Small intestine (tissue), 7 donors: ENCODE results near the gene CDK19. TPM values are rescaled to one million over a fixed set of nuclear protein-coding genes. Genes with fewer than 3 reads are reported as not detected.
"Not testable (repeated sequence)": the region's sequence is repeated elsewhere in the genome, so short reads cannot be mapped to it uniquely, and the experiment has no call there.

Experiments
- DNase-seq, 2 donors: peaks; one replicate each; pipeline versions ENCODE4 v3.0.0 to v3.0.0-alpha.2; 2013
- FAIRE-seq: peaks from 2 replicates; lab custom pipeline; 2012; peaks lifted over from hg19 to GRCh38; lab: Jason Lieb, UNC
- H3K27ac ChIP-seq, 3 donors: one replicate each; pipeline ENCODE4 v1.5.1; 2013; ENCODE audit warnings: low read length in 2 of 3, mild to moderate bottlenecking in 2 of 3, control low read depth in 1 of 3, inconsistent platforms in 1 of 3, low read depth in 1 of 3, moderate library complexity in 1 of 3
- H3K27me3 ChIP-seq, 3 donors: one replicate each; pipeline ENCODE4 v1.6.1; 2013; ENCODE audit warnings: low read length in 3 of 3, inconsistent platforms in 1 of 3; ENCODE audit not compliant: control insufficient read depth in 3 of 3, insufficient read depth in 3 of 3
- H3K36me3 ChIP-seq, 3 donors: one replicate each; pipeline ENCODE4 v1.6.1; 2013; ENCODE audit warnings: low read length in 3 of 3, inconsistent platforms in 1 of 3, low read depth in 1 of 3, mild to moderate bottlenecking in 1 of 3, moderate library complexity in 1 of 3; ENCODE audit not compliant: control insufficient read depth in 3 of 3, insufficient read depth in 2 of 3
- H3K4me1 ChIP-seq, 3 donors: one replicate each; pipeline ENCODE4 v1.6.1; 2013; ENCODE audit warnings: low read length in 2 of 3, inconsistent platforms in 1 of 3, low read depth in 1 of 3, mild to moderate bottlenecking in 1 of 3, moderate library complexity in 1 of 3; ENCODE audit not compliant: control insufficient read depth in 3 of 3, insufficient read depth in 2 of 3
- H3K4me3 ChIP-seq, 3 donors: one replicate each; pipeline ENCODE4 v1.5.1; 2013; ENCODE audit warnings: low read length in 3 of 3, control low read depth in 1 of 3, inconsistent platforms in 1 of 3, low read depth in 1 of 3, mild to moderate bottlenecking in 1 of 3, moderate library complexity in 1 of 3
- H3K9me3 ChIP-seq, 2 donors: one replicate each; pipeline ENCODE4 v1.6.1; 2013; ENCODE audit warnings: low read depth in 1 of 2, low read length in 1 of 2; ENCODE audit not compliant: control insufficient read depth in 2 of 2, insufficient read depth in 1 of 2
- WGBS, 3 donors: extraction: QIAGEN DNeasy Blood & Tissue Kit; methylation state at CpG; one replicate each; pipeline ENCODE4 v1.1.7; 2013; 5-methylcytosine and 5-hydroxymethylcytosine counted together
- polyA plus RNA-seq, 4 donors: library from polyadenylated mRNA; stranded (reverse) in 3 of 4; unstranded in 1 of 4; fragments of 200-250 nt in 3 of 4; fragments of 120-200 nt in 1 of 4; gene quantifications; one replicate each; pipeline versions ENCODE4 v1.2.1 to v1.2.3, GENCODE V29; 2013
- donor health status: healthy with polysubstance abuse.
- donor health status: control.
- donor health status: control.
- donor health status: Bipolar disorder and iron deficiency.
- donor health status: healthy.

The CDK19 gene
- polyA plus RNA-seq, 4 donors = 4.3 to 17.4 (median 7.4) TPM

- Histone ChIP-seq H3K36me3 (peaks cover 0 to 29% (median 6%) of the 10 kb centered on the region in 3 donors), H3K27ac (no peak overlapping the region), H3K27me3 (no peaks in the 10 kb centered on the region), H3K4me1 (peaks cover 0 to under 1% (median 0%) of the 10 kb centered on the region in 3 donors), H3K4me3 (no peak overlapping the region), H3K9me3 (no peaks in the 10 kb centered on the region)
- no peak for DNase-seq
- FAIRE-seq = no peak
- WGBS, 3 donors = 86 to 95% (median 87%) methylated on average over 1 of the region's 1 CpG
Measured at GRCh38 chr6:110614106-110614505, 201.2 kb downstream of the CDK19 start.

DNA sequence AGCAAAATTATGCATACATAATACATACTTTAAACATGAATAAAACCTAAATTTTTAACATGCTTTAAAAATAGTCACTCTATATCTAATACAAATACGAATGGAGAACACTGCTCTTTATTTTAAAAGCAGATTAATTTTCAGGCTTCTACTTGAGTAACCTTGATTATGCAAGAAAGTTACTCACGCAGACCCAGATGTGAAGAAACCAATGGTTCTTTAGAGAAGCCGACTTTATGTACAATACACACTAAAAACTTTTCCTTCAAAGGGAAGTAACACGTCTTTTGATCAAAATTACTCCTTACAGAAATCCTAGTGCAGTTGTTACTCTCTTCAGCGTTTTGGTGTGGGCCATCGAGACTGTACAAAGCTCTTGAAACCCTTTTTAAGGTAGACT lies 201.9 kb downstream of the CDK19 start:
- Histone ChIP-seq H3K36me3 (peaks cover 0 to 28% (median 6%) of the 10 kb centered on the region in 3 donors), H3K4me3 (no peak overlapping the region), H3K9me3 (no peaks in the 10 kb centered on the region), H3K27me3 (no peaks in the 10 kb centered on the region), H3K27ac (no peak overlapping the region), H3K4me1 (no peaks in the 10 kb centered on the region)
- DNase-seq (no peak), FAIRE-seq (no peak)
- WGBS, 3 donors = 94 to 97% (median 95%) methylated on average over 6 of the region's 6 CpGs

DNA sequence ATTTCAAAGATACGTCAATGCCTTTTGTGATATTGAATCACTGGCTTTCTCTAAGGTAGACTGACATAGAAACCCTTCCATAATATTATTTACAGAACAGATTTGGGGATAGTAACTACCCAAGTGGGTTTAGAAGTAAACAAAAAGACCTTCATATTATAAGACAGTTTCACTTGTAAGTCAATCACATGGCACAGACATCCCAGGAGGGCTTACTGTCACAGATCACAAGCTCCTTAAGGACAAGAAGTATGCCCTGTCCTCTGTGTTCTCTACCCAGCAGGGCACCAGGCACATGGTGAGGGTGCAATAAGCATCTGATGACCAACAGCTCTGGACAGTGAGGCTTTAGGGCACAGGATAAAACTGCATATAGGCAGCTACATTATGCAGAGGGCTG lies 203.0 kb downstream of the CDK19 start:
- 89 to 93% (median 93%) methylated on average over 1 of the region's 1 CpG for WGBS, 3 donors
- Histone ChIP-seq H3K4me3 (no peak overlapping the region), H3K9me3 (no peaks in the 10 kb centered on the region), H3K36me3 (peaks cover 0 to 24% (median 6%) of the 10 kb centered on the region in 3 donors), H3K27me3 (no peaks in the 10 kb centered on the region), H3K4me1 (no peaks in the 10 kb centered on the region), H3K27ac (no peak overlapping the region)
- FAIRE-seq (no peak), DNase-seq (no peak)

- Histone ChIP-seq H3K9me3 (no peaks in the 10 kb centered on the region), H3K4me1 (no peaks in the 10 kb centered on the region), H3K36me3 (peaks cover 0 to 10% (median 1%) of the 10 kb centered on the region in 3 donors), H3K4me3 (no peak overlapping the region), H3K27ac (no peak overlapping the region), H3K27me3 (no peaks in the 10 kb centered on the region)
- DNase-seq (no peak), FAIRE-seq (no peak)
- WGBS, 3 donors = 72 to 91% (median 86%) methylated on average over 2 of the region's 2 CpGs
Measured at GRCh38 chr6:110609101-110609500, 206.2 kb downstream of the CDK19 start.

GRCh38 chr6:110608151-110608550 lies 207.1 kb downstream of the CDK19 start:
- Histone ChIP-seq H3K27ac (no peak overlapping the region), H3K4me1 (no peaks in the 10 kb centered on the region), H3K4me3 (no peak overlapping the region), H3K36me3 (peaks cover 0 to 10% (median 0%) of the 10 kb centered on the region in 3 donors), H3K27me3 (no peaks in the 10 kb centered on the region), H3K9me3 (no peaks in the 10 kb centered on the region)
- FAIRE-seq = no peak
- no peak for DNase-seq
- WGBS, 3 donors = 95 to 97% (median 95%) methylated on average over 2 of the region's 2 CpGs

- H3K9me3 ChIP-seq = no peaks in the 10 kb centered on the region
- H3K4me1 ChIP-seq = no peaks in the 10 kb centered on the region
- H3K27me3 ChIP-seq = no peaks in the 10 kb centered on the region
- DNase-seq (no peak), FAIRE-seq (no peak)
- H3K36me3 ChIP-seq = peaks cover 0 to 5% (median 0%) of the 10 kb centered on the region in 3 donors
- H3K4me3 ChIP-seq = no peak overlapping the region
- 94 to 97% (median 94%) methylated on average over 4 of the region's 4 CpGs for WGBS, 3 donors
- no peak overlapping the region for H3K27ac ChIP-seq
Measured at GRCh38 chr6:110606151-110606550, 209.1 kb downstream of the CDK19 start.

GRCh38 chr6:110600640-110601039 lies 214.6 kb downstream of the CDK19 start:
- not testable (repeated sequence) for DNase-seq

GRCh38 chr6:110597761-110598160 lies 217.5 kb downstream of the CDK19 start:
- DNase-seq (no peak), FAIRE-seq (no peak)

More at GRCh38 chr6:110600640-110601039, 214.6 kb downstream of the CDK19 start:
- 80 to 95% (median 91%) methylated on average over 1 of the region's 3 CpGs for WGBS, 3 donors
- not testable (repeated sequence) for H3K9me3 ChIP-seq, H3K27me3 ChIP-seq, FAIRE-seq, H3K27ac ChIP-seq, H3K36me3 ChIP-seq, H3K4me3 ChIP-seq, H3K4me1 ChIP-seq

GRCh38 chr6:110596354-110596753 lies 218.9 kb downstream of the CDK19 start:
- 81 to 89% (median 88%) methylated on average over 3 of the region's 3 CpGs for WGBS, 3 donors

More at GRCh38 chr6:110597761-110598160, 217.5 kb downstream of the CDK19 start:
- no peaks in the 10 kb centered on the region for H3K36me3 ChIP-seq
- H3K4me3 ChIP-seq = no peak overlapping the region
- no peak overlapping the region for H3K27ac ChIP-seq
- no peaks in the 10 kb centered on the region for H3K9me3 ChIP-seq
- no peaks in the 10 kb centered on the region for H3K27me3 ChIP-seq
- no peaks in the 10 kb centered on the region for H3K4me1 ChIP-seq
- WGBS, 3 donors = 35 to 56% (median 53%) methylated on average over 3 of the region's 3 CpGs

More at GRCh38 chr6:110596354-110596753, 218.9 kb downstream of the CDK19 start:
- Histone ChIP-seq H3K27me3 (no peaks in the 10 kb centered on the region), H3K9me3 (no peaks in the 10 kb centered on the region), H3K36me3 (no peaks in the 10 kb centered on the region), H3K4me1 (no peaks in the 10 kb centered on the region), H3K4me3 (no peak overlapping the region), H3K27ac (no peak overlapping the region)
- FAIRE-seq (no peak), DNase-seq (no peak)
